HEK293 (cell line): ENCODE results near the gene ZNF692.

Experiments
- CTCF ChIA-PET: fragments of 350-600 bp; formaldehyde crosslinking; extraction: SDS; loops from one replicate; lab custom pipeline; 2021; ENCODE audit warnings: antibody characterized with exemption; lab: Yijun Ruan, JAX
- POLR2A ChIA-PET: fragments of 300-600 bp; formaldehyde crosslinking; extraction: SDS; loops from one replicate; lab custom pipeline; 2020; ENCODE audit warnings: antibody characterized with exemption, inconsistent platforms; lab: Yijun Ruan, JAX
- H3K27ac ChIP-seq: fragments of 200-500 bp; sonication (Bioruptor generic); 2 replicates; pipeline ENCODE4 v1.5.1; 2014; ENCODE audit warnings: low read depth, low read length, control low read depth, inconsistent platforms; ENCODE audit errors: extremely low read depth
- H3K36me3 ChIP-seq, 2 experiments: fragments of 200-500 bp in 1 of 2; sonication (Bioruptor generic) in 1 of 2; 1 replicate in 1 of 2; 2 replicates in 1 of 2; pipeline ENCODE4 v1.5.1; 2014 to 2017; ENCODE audit warnings: inconsistent platforms in 2 of 2, low read length in 2 of 2; ENCODE audit not compliant: control insufficient read depth in 2 of 2, insufficient read depth in 1 of 2
- H3K4me1 ChIP-seq: fragments of 200-500 bp; sonication (Bioruptor generic); 2 replicates; pipeline ENCODE4 v1.5.1; 2014; ENCODE audit warnings: mild to moderate bottlenecking, low read length, inconsistent platforms; ENCODE audit not compliant: control insufficient read depth, insufficient read depth
- H3K4me3 ChIP-seq: 2 replicates; pipeline ENCODE4 v1.5.1; 2011; ENCODE audit warnings: low read depth, mild to moderate bottlenecking, control low read depth, low read length, moderate library complexity
- H3K9me3 ChIP-seq: fragments of 200-500 bp; sonication (Bioruptor generic); 2 replicates; pipeline ENCODE4 v1.5.1; 2014; ENCODE audit warnings: low read depth, low read length, inconsistent platforms; ENCODE audit not compliant: control insufficient read depth, insufficient read depth
- KLF1 ChIP-seq: fragments of 450-650 bp; formaldehyde crosslinking; IDR thresholded peaks from 2 replicates; pipeline ENCODE4 v1.5.1; 2016; ENCODE audit warnings: missing biosample characterization, missing genetic modification characterization
- KLF10 ChIP-seq: fragments of 450-650 bp; IDR thresholded peaks from 2 replicates; pipeline ENCODE4 v1.5.1; 2018; ENCODE audit warnings: missing biosample characterization, mild to moderate bottlenecking, missing genetic modification characterization
- KLF9 ChIP-seq: fragments of 450-650 bp; formaldehyde crosslinking; IDR thresholded peaks from 2 replicates; pipeline ENCODE4 v1.5.1; 2016; ENCODE audit warnings: missing biosample characterization, missing genetic modification characterization, low read depth
- RBAK ChIP-seq: fragments of 450-650 bp; formaldehyde crosslinking; IDR thresholded peaks from 2 replicates; pipeline ENCODE4 v1.5.1; 2016; ENCODE audit warnings: missing biosample characterization, missing genetic modification characterization
- SCRT2 ChIP-seq: fragments of 450-650 bp; formaldehyde crosslinking; IDR thresholded peaks from 2 replicates; pipeline ENCODE4 v1.5.1; 2016; ENCODE audit warnings: missing biosample characterization, missing genetic modification characterization
- SETDB1 ChIP-seq: IDR thresholded peaks from one replicate; pipeline ENCODE4 v1.6.1; 2017; ENCODE audit warnings: mild to moderate bottlenecking, low read length, moderate library complexity, mixed read lengths; ENCODE audit not compliant: insufficient read length
- SP7 ChIP-seq: fragments of 450-650 bp; formaldehyde crosslinking; IDR thresholded peaks from 2 replicates; pipeline ENCODE4 v1.5.1; 2016; ENCODE audit warnings: missing biosample characterization, missing genetic modification characterization
- ZBTB1 ChIP-seq: fragments of 450-650 bp; formaldehyde crosslinking; IDR thresholded peaks from 2 replicates; pipeline ENCODE4 v1.5.1; 2016; ENCODE audit warnings: missing biosample characterization, missing genetic modification characterization
- ZFP37 ChIP-seq: fragments of 450-650 bp; formaldehyde crosslinking; IDR thresholded peaks from 2 replicates; pipeline ENCODE4 v1.5.1; 2016; ENCODE audit warnings: missing biosample characterization, missing genetic modification characterization
- ZNF138 ChIP-seq: fragments of 450-650 bp; formaldehyde crosslinking; IDR thresholded peaks from 2 replicates; pipeline ENCODE4 v1.5.1; 2016; ENCODE audit warnings: missing biosample characterization, missing genetic modification characterization, borderline replicate concordance
- ZNF266 ChIP-seq: fragments of 450-650 bp; formaldehyde crosslinking; IDR thresholded peaks from 2 replicates; pipeline ENCODE4 v1.5.1; 2016; ENCODE audit warnings: missing biosample characterization, missing genetic modification characterization, low read depth
- ZNF274 ChIP-seq, 2 experiments: fragments of 200-500 bp in 1 of 2; fragments of 450-650 bp in 1 of 2; sonication (Bioruptor generic) in 1 of 2; formaldehyde crosslinking in 1 of 2; IDR thresholded peaks; 2 replicates each; pipeline versions ENCODE4 v1.5.1 to v1.6.1; 2014 to 2016; ENCODE audit warnings: borderline replicate concordance in 1 of 2, inconsistent platforms in 1 of 2, low read length in 1 of 2, missing biosample characterization in 1 of 2, missing genetic modification characterization in 1 of 2
- ZNF324 ChIP-seq: fragments of 450-650 bp; formaldehyde crosslinking; IDR thresholded peaks from 2 replicates; pipeline ENCODE4 v1.5.1; 2016; ENCODE audit warnings: missing biosample characterization, missing genetic modification characterization
- ZNF335 ChIP-seq: fragments of 450-650 bp; formaldehyde crosslinking; conservative IDR thresholded peaks from 2 replicates; pipeline ENCODE4 v1.5.1; 2016; ENCODE audit warnings: missing biosample characterization, missing genetic modification characterization
- ZNF350 ChIP-seq: fragments of 450-650 bp; formaldehyde crosslinking; IDR thresholded peaks from 2 replicates; pipeline ENCODE4 v1.5.0; 2017; ENCODE audit warnings: missing biosample characterization, mild to moderate bottlenecking, missing genetic modification characterization
- ZNF354C ChIP-seq: fragments of 450-650 bp; formaldehyde crosslinking; IDR thresholded peaks from 2 replicates; pipeline ENCODE4 v1.5.1; 2016; ENCODE audit warnings: missing biosample characterization, missing genetic modification characterization, low read depth, borderline replicate concordance
- ZNF449 ChIP-seq: fragments of 450-650 bp; formaldehyde crosslinking; IDR thresholded peaks from 2 replicates; pipeline ENCODE4 v1.5.1; 2017; ENCODE audit warnings: missing biosample characterization, mild to moderate bottlenecking, missing genetic modification characterization, moderate library complexity
- ZNF510 ChIP-seq: fragments of 450-650 bp; formaldehyde crosslinking; IDR thresholded peaks from 2 replicates; pipeline ENCODE4 v1.5.1; 2018; ENCODE audit warnings: mild to moderate bottlenecking, missing genetic modification characterization, missing biosample characterization; ENCODE audit not compliant: insufficient replicate concordance
- ZNF626 ChIP-seq: fragments of 450-650 bp; sonication (Bioruptor Pico); formaldehyde crosslinking; IDR thresholded peaks from 2 replicates; pipeline ENCODE4 v1.5.1; 2018; ENCODE audit warnings: missing biosample characterization, missing genetic modification characterization, inconsistent platforms
- ZNF747 ChIP-seq: fragments of 450-650 bp; formaldehyde crosslinking; IDR thresholded peaks from 2 replicates; pipeline ENCODE4 v1.5.1; 2016; ENCODE audit warnings: missing biosample characterization, missing genetic modification characterization
- ZNF768 ChIP-seq: fragments of 450-650 bp; formaldehyde crosslinking; IDR thresholded peaks from 2 replicates; pipeline ENCODE4 v1.5.1; 2018; ENCODE audit warnings: missing biosample characterization, mild to moderate bottlenecking, missing genetic modification characterization
- ZNF843 ChIP-seq: fragments of 450-650 bp; formaldehyde crosslinking; IDR thresholded peaks from 2 replicates; pipeline ENCODE4 v1.5.1; 2016; ENCODE audit warnings: missing biosample characterization, missing genetic modification characterization
- ZSCAN16 ChIP-seq: fragments of 450-650 bp; formaldehyde crosslinking; IDR thresholded peaks from 2 replicates; pipeline ENCODE4 v1.5.1; 2016; ENCODE audit warnings: missing biosample characterization, missing genetic modification characterization

Gene ZNF692

GRCh38 chr1:248847181-248847955, 11.5 kb downstream of the ZNF692 start:
- ChIA-PET CTCF (no interaction called here), POLR2A (no interaction called here)
- no peaks in the 10 kb centered on the region for H3K9me3 ChIP-seq
- TF ChIP-seq ZNF138, result no peak
- no peak for TF ChIP-seq ZSCAN16 (tag by site-specific recombination)
- no peak for TF ChIP-seq KLF10 (tag by site-specific recombination)
- no peak for TF ChIP-seq ZNF510 (tag by site-specific recombination)
- no peak for TF ChIP-seq RBAK (tag by site-specific recombination)
- TF ChIP-seq ZNF449, result no peak
- TF ChIP-seq ZNF354C, result no peak
- no peak for TF ChIP-seq ZNF768 (tag by site-specific recombination)
- TF ChIP-seq ZNF747 (tag by site-specific recombination), result no peak
- no peak for TF ChIP-seq SETDB1
- no peak for TF ChIP-seq ZNF274 (IDR thresholded peaks at IDR 0.05; ENCODE audit: low read length)
- TF ChIP-seq ZNF274 (tag by site-specific recombination; IDR thresholded peaks at IDR 0.05; ENCODE audit: borderline replicate concordance), result no peak
- no peak for TF ChIP-seq ZNF266 (tag by site-specific recombination)
- H3K27ac ChIP-seq, result no peak overlapping the region
- peaks cover 0 to 88% of the 10 kb centered on the region in 2 experiments; a peak in 1 of 3 replicates for H3K36me3 ChIP-seq
- H3K4me1 ChIP-seq, result no peaks in the 10 kb centered on the region
- no peak overlapping the region for H3K4me3 ChIP-seq

- POLR2A ChIA-PET, result no interaction called here
- CTCF ChIA-PET, result interaction anchor here (0.7 kb wide), 1 partner anchor 51 kb away, joined by 3 read pairs; no protein-coding TSS in a partner anchor
- Histone ChIP-seq H3K36me3 (peaks cover 0 to 66% of the 10 kb centered on the region in 2 experiments; a peak in 1 of 3 replicates), H3K4me3 (no peak overlapping the region), H3K4me1 (no peaks in the 10 kb centered on the region), H3K27ac (no peak overlapping the region), H3K9me3 (no peaks in the 10 kb centered on the region)
- TF ChIP-seq KLF9 (tag by site-specific recombination) (no peak), ZNF449 (no peak), SCRT2 (tag by site-specific recombination) (no peak), ZFP37 (tag by site-specific recombination) (no peak), SP7 (tag by site-specific recombination) (no peak), ZNF335 (tag by site-specific recombination) (no peak), ZNF324 (tag by site-specific recombination) (no peak), KLF1 (no peak), ZNF350 (tag by site-specific recombination) (no peak), ZNF843 (no peak), ZBTB1 (tag by site-specific recombination) (no peak), ZNF626 (tag by site-specific recombination) (no peak)
Measured at GRCh38 chr1:248844526-248844925, 14.4 kb downstream of the ZNF692 start.
